Brain microvascular endothelial cell (primary cell): ENCODE measurements around the gene PADI2.

Experiments
- DNase-seq: peaks from one replicate; pipeline ENCODE4 v3.0.0-alpha.2; 2020
- H3K27ac ChIP-seq: fragments of 250-450 bp; sonication (Bioruptor Pico); 2 replicates; pipeline ENCODE4 v1.5.1; 2020; ENCODE audit warnings: mild to moderate bottlenecking, moderate library complexity
- H3K27me3 ChIP-seq: fragments of 250-450 bp; sonication (Bioruptor Pico); replicated peaks from 2 replicates; pipeline ENCODE4 v1.5.1; 2020; ENCODE audit warnings: mild to moderate bottlenecking
- H3K36me3 ChIP-seq: fragments of 250-450 bp; sonication (Bioruptor Pico); replicated peaks from 2 replicates; pipeline ENCODE4 v1.5.1; 2020; ENCODE audit warnings: mild to moderate bottlenecking
- H3K4me3 ChIP-seq: 2 replicates; pipeline ENCODE4 v1.5.1; 2011; ENCODE audit warnings: low read depth, mild to moderate bottlenecking, control low read depth, low read length, moderate library complexity
- CTCF ChIP-seq: IDR thresholded peaks from 2 replicates; pipeline ENCODE4 v1.5.1; 2011; ENCODE audit warnings: low read depth, mild to moderate bottlenecking, moderate library complexity, low read length, control low read depth, inconsistent platforms; ENCODE audit errors: missing control alignments
- in situ Hi-C: cut with HindIII; loops from 2 replicates; pipeline ENCODE4 v1.10.0; 2017; ENCODE audit warnings: low sequenced_read_pairs, low pct_ligation_motif_present

The PADI2 gene

GRCh38 chr1:17101261-17101660, 18.0 kb downstream of the PADI2 start:
- Histone ChIP-seq H3K4me3 (no peak overlapping the region), H3K27ac (no peak overlapping the region), H3K27me3 (no peaks in the 10 kb centered on the region), H3K36me3 (no peaks in the 10 kb centered on the region)
- DNase-seq = no peak
- no peak for TF ChIP-seq CTCF
- in situ Hi-C loops = no loop called here

GRCh38 chr1:17099616-17100340, 19.5 kb downstream of the PADI2 start:
- Histone ChIP-seq H3K36me3 (no peaks in the 10 kb centered on the region), H3K4me3 (no peak overlapping the region), H3K27ac (no peak overlapping the region), H3K27me3 (no peaks in the 10 kb centered on the region)
- no peak for TF ChIP-seq CTCF
- DNase-seq = no peak
- in situ Hi-C loops = no loop called here

- no peak for DNase-seq
- in situ Hi-C loops = no loop called here
- Histone ChIP-seq H3K4me3 (no peak overlapping the region), H3K27me3 (no peaks in the 10 kb centered on the region), H3K27ac (no peak overlapping the region), H3K36me3 (no peaks in the 10 kb centered on the region)
- TF ChIP-seq CTCF = no peak
Observed at GRCh38 chr1:17098446-17099317, 20.6 kb downstream of the PADI2 start.

GRCh38 chr1:17097787-17098186, 21.5 kb downstream of the PADI2 start:
- no peak for DNase-seq
- no peak overlapping the region for H3K27ac ChIP-seq
- H3K4me3 ChIP-seq = no peak overlapping the region
- in situ Hi-C loops = no loop called here
- no peaks in the 10 kb centered on the region for H3K27me3 ChIP-seq
- no peak for TF ChIP-seq CTCF
- no peaks in the 10 kb centered on the region for H3K36me3 ChIP-seq

- TF ChIP-seq CTCF = no peak
- no peaks in the 10 kb centered on the region for H3K27me3 ChIP-seq
- DNase-seq = no peak
- in situ Hi-C loops = no loop called here
- H3K4me3 ChIP-seq = no peak overlapping the region
- H3K27ac ChIP-seq = no peak overlapping the region
- no peaks in the 10 kb centered on the region for H3K36me3 ChIP-seq
Observed at GRCh38 chr1:17097147-17097546, 22.1 kb downstream of the PADI2 start.
